Tibial artery (tissue), 4 donors: ENCODE measurements around the gene SBNO2.

Source experiments
- DNase-seq, 2 donors: peaks; one replicate each; pipeline ENCODE4 v3.0.0-alpha.2; 2019
- H3K27ac ChIP-seq, 2 donors: fragments of 200-600 bp; sonication (generic) in 1 of 2; 1 replicate in 1 of 2; 2 replicates in 1 of 2; pipeline ENCODE4 v1.5.1; 2018 to 2019; ENCODE audit warnings: mild to moderate bottlenecking in 1 of 2
- H3K27me3 ChIP-seq, 2 donors: fragments of 200-600 bp; sonication (generic) in 1 of 2; one replicate each; pipeline versions ENCODE4 v1.5.1 to v1.6.0; 2016 to 2019
- H3K36me3 ChIP-seq, 3 donors: fragments of 200-600 bp; sonication (generic) in 2 of 3; one replicate each; pipeline ENCODE4 v1.5.1; 2016 to 2019; ENCODE audit warnings: mild to moderate bottlenecking in 2 of 3
- H3K4me1 ChIP-seq, 4 donors: fragments of 200-600 bp; sonication (generic) in 2 of 4; 1 replicate in 3 of 4; 2 replicates in 1 of 4; pipeline ENCODE4 v1.5.1; 2016 to 2019
- H3K4me3 ChIP-seq, 2 donors: fragments of 200-600 bp; sonication (generic) in 1 of 2; 1 replicate in 1 of 2; 2 replicates in 1 of 2; pipeline ENCODE4 v1.5.1; 2018 to 2019; ENCODE audit warnings: mild to moderate bottlenecking in 2 of 2
- H3K9me3 ChIP-seq, 3 donors: fragments of 200-600 bp; sonication (generic) in 1 of 3; one replicate each; pipeline ENCODE4 v1.5.1; 2016 to 2019
- intact Hi-C: fragments of 100-400 bp; cut with DNase I; formaldehyde crosslinking; loops from one replicate; pipeline ENCODE4 v1.15.0; 2023; ENCODE audit warnings: low total_unique reads
- TF ChIP-seq, protein P1 (sequence below), 2 experiments: fragments of 200-600 bp in 1 of 2; fragments of 450-650 bp in 1 of 2; IDR thresholded peaks; one replicate each; pipeline ENCODE4 v1.5.1; 2017 to 2019; ENCODE audit warnings: antibody characterized with exemption in 2 of 2, mild to moderate bottlenecking in 1 of 2, moderate library complexity in 1 of 2

Gene SBNO2

GRCh38 chr19:1094655-1094977 is 79.5 kb downstream of the SBNO2 start:
- intact Hi-C loops, result loop anchor here (5.0 kb wide), 1 partner anchor 52 kb away; the partner anchor contains the start of gene ABCA7
- H3K4me1 ChIP-seq, result peaks cover 0 to 48% (median 38%) of the 10 kb centered on the region in 4 donors
- DNase-seq, result no peak

GRCh38 chr19:1093811-1094553 is 80.1 kb downstream of the SBNO2 start:
- TF ChIP-seq, protein P1, sequence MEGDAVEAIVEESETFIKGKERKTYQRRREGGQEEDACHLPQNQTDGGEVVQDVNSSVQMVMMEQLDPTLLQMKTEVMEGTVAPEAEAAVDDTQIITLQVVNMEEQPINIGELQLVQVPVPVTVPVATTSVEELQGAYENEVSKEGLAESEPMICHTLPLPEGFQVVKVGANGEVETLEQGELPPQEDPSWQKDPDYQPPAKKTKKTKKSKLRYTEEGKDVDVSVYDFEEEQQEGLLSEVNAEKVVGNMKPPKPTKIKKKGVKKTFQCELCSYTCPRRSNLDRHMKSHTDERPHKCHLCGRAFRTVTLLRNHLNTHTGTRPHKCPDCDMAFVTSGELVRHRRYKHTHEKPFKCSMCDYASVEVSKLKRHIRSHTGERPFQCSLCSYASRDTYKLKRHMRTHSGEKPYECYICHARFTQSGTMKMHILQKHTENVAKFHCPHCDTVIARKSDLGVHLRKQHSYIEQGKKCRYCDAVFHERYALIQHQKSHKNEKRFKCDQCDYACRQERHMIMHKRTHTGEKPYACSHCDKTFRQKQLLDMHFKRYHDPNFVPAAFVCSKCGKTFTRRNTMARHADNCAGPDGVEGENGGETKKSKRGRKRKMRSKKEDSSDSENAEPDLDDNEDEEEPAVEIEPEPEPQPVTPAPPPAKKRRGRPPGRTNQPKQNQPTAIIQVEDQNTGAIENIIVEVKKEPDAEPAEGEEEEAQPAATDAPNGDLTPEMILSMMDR (IDR thresholded peaks at IDR 0.05), result no peak
- Histone ChIP-seq H3K4me1 (peaks cover 0 to 42% (median 32%) of the 10 kb centered on the region in 4 donors), H3K27ac (peak overlapping the region in 1 of 2 donors; percentile 78), H3K36me3 (peaks cover 32 to 47% (median 34%) of the 10 kb centered on the region in 3 donors), H3K27me3 (no peaks in the 10 kb centered on the region), H3K9me3 (no peaks in the 10 kb centered on the region), H3K4me3 (peak overlapping the region; percentile 78 to 83)
- intact Hi-C loops, result loop anchor here (5.0 kb wide), 1 partner anchor 52 kb away; the partner anchor contains the start of gene ABCA7
- DNase-seq, result no peak

More at GRCh38 chr19:1094655-1094977, 79.5 kb downstream of the SBNO2 start:
- Histone ChIP-seq H3K27ac (peak overlapping the region; percentile 78 to 79), H3K4me3 (peak overlapping the region; percentile 78 to 83), H3K9me3 (peaks cover 0 to 1% (median 0%) of the 10 kb centered on the region in 3 donors), H3K27me3 (no peaks in the 10 kb centered on the region), H3K36me3 (peaks cover 25 to 41% (median 28%) of the 10 kb centered on the region in 3 donors)
- TF ChIP-seq, protein P1 (IDR thresholded peaks at IDR 0.05), result no peak

DNA sequence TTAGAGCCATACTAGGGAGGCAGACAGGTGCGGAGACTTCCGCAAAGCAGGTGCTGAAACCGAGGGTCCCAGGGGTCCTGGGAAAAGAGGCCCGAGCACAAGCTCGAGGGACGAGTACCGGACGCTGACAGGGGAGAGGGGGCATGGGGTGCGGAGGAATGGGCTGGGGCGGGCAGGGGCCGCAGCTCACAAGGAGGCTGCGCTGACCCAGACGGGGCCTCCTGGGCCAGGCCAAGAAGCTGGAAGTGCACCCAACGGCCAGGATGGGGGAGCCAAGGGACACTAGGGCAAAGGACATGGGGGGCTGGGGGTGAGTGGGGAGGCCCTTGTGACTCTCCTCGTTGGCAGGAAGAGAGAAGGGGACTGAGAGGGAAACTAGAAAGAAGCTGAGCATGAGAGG is 80.7 kb downstream of the SBNO2 start:
- Histone ChIP-seq H3K4me3 (no peak overlapping the region), H3K27ac (no peak overlapping the region), H3K27me3 (no peaks in the 10 kb centered on the region), H3K9me3 (no peaks in the 10 kb centered on the region), H3K4me1 (peaks cover 0 to 36% (median 27%) of the 10 kb centered on the region in 4 donors), H3K36me3 (peaks cover 38 to 54% (median 39%) of the 10 kb centered on the region in 3 donors)
- TF ChIP-seq, protein P1 (IDR thresholded peaks at IDR 0.05), result no peak
- intact Hi-C loops, result loop anchor here (5.0 kb wide), 1 partner anchor 51 kb away; the partner anchor contains the start of gene ABCA7
- DNase-seq, result no peak

DNA sequence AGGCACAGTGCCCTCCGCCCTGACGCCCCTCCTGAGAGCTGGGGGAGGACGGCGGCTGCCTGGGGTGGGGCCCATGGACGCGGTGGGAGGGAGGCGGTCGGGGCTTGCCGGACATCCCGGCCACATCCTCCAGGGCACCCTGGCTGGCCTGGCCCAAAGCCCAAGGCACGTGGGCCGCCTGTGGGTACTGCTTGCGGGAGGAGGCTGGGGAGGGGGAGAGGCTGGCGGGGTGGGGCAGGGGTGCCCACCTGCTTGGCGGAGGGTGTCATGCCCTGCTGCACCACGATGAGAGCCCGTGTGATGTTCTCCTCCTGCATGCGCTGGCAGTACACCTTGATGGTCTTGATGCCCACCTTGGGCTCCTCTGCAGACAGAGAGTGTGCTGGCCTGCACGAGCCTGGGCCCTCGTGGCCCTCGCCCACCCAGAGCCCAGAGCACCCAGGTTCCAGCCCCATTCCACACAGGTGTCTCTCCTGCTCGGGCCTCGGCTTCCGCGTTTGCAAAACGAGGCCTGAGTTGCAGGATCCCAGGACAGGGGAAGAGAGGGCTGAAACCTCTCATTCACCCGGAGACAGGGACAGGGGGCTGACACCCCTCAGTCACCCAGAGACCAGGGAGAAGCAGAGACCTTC is 82.4 kb downstream of the SBNO2 start:
- H3K4me1 ChIP-seq, result peaks cover 0 to 33% (median 25%) of the 10 kb centered on the region in 4 donors
- TF ChIP-seq, protein P1 (IDR thresholded peaks at IDR 0.05), result no peak
- no peak overlapping the region for H3K4me3 ChIP-seq
- no peak overlapping the region for H3K27ac ChIP-seq
- H3K36me3 ChIP-seq, result peaks cover 48 to 71% (median 48%) of the 10 kb centered on the region in 3 donors
- intact Hi-C loops, result loop anchor here (5.0 kb wide), 1 partner anchor 49 kb away; the partner anchor contains the start of gene ABCA7
- no peaks in the 10 kb centered on the region for H3K9me3 ChIP-seq
- no peak for DNase-seq
- no peaks in the 10 kb centered on the region for H3K27me3 ChIP-seq

DNA sequence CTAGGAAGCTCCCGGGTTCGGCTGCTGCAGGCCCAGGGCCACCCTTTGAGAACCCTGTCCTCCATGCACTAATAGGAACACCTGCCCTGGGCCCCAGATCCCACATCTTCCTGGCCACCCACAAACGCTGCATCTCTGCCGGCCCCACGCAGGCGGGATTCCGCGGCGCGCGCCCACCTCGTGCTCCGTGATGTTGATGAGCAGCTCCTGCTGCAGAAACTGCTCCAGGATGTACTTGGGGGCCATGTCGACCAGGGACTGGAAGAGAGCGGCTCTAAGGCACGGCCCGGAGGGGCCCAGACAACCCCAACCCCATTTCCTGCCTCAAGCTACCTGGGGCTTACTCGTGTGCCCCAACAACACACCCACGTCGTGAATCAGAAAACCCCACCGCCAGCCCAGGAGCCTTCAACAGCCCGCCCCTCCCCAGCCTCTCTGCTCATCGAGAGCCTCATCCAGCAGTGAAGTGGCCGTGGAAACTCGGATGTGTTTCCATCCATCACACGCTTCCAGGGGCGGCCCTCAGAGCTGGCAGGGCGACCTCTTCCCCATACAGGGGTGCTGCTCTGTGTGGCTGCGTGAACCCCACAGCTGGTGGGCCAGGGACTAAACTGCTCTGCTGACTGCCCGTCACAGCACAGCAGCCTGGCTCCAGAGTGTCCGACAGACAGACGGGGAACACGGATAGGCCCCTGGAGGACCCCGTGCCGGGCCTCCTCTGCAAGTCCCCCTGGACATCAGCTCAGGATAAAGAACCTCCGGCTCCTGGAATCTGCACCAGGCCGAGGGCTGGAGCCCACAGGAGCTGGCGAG is 83.1 kb downstream of the SBNO2 start:
- H3K27ac ChIP-seq, result no peak overlapping the region
- H3K27me3 ChIP-seq, result no peaks in the 10 kb centered on the region
- no peak overlapping the region for H3K4me3 ChIP-seq
- TF ChIP-seq, protein P1 (IDR thresholded peaks at IDR 0.05), result no peak
- H3K4me1 ChIP-seq, result peaks cover 0 to 33% (median 25%) of the 10 kb centered on the region in 4 donors
- no peaks in the 10 kb centered on the region for H3K9me3 ChIP-seq
- peaks cover 48 to 74% (median 48%) of the 10 kb centered on the region in 3 donors for H3K36me3 ChIP-seq
- intact Hi-C loops, result loop anchor here (5.0 kb wide), 1 partner anchor 49 kb away; the partner anchor contains the start of gene ABCA7
- no peak for DNase-seq
